Measurements from ENCODE around the gene GRM7. TPM values are rescaled to one million over a fixed set of nuclear protein-coding genes. Genes with fewer than 3 reads are reported as not detected.

GRM7 gene
- total and polyA plus RNA-seq, 2 of the 4 experiments (the other 2 are of a cell fraction): not detected

- 0% methylated on average over 1 of the region's 4 CpGs; no CpG with 5 or more reads in 1 of the 2 experiments for WGBS, 2 experiments (ENCODE audit: extremely low coverage in 2 of 2, insufficient read length in 1 of 2)
Measured at GRCh38 chr3:7630351-7630911, 769.5 kb downstream of the GRM7 start.

More at GRCh38 chr3:7630351-7630911, 769.5 kb downstream of the GRM7 start:
- no peaks in the 10 kb centered on the region for H3K27me3 ChIP-seq (ENCODE audit: control insufficient read depth, insufficient read depth, low read length)
- dilution Hi-C loops (cut with HindIII; ENCODE audit: low sequenced_read_pairs, unreplicated experiment): no loop called here
- no peak overlapping the region for H2BK15ac ChIP-seq (ENCODE audit: low read depth, low read length)
- in situ Hi-C loops (cut with MboI; ENCODE audit: low sequenced_read_pairs): no loop called here
- no peak overlapping the region for H3K27ac ChIP-seq (ENCODE audit: insufficient read depth, low read length)
- H3K4me3 ChIP-seq (ENCODE audit: insufficient read depth, low read depth, low read length): no peak overlapping the region
- ATAC-seq (ENCODE audit: low read depth): no peak
- H3K9me3 ChIP-seq (ENCODE audit: control insufficient read depth, insufficient read depth, low read length): peaks cover 13% of the 10 kb centered on the region
- H3K36me3 ChIP-seq (ENCODE audit: control insufficient read depth, insufficient read depth, low read length): no peaks in the 10 kb centered on the region
- H3K23ac ChIP-seq (ENCODE audit: low read depth, low read length): no peak overlapping the region
- no peak overlapping the region for H3K56ac ChIP-seq (ENCODE audit: extremely low read depth, insufficient read depth, low read length)
- ChIA-PET CTCF (no interaction called here), POLR2A (ENCODE audit: unreplicated experiment) (no interaction called here)
- H3K4me2 ChIP-seq (ENCODE audit: low read depth, low read length): no peak overlapping the region
- no peak overlapping the region for H2AK5ac ChIP-seq (ENCODE audit: low read depth, low read length)
- H3K4me1 ChIP-seq (ENCODE audit: control insufficient read depth, insufficient read depth, low read length): no peaks in the 10 kb centered on the region
- H3K18ac ChIP-seq (ENCODE audit: low read depth, low read length): no peak overlapping the region
- no peak overlapping the region for H2AK9ac ChIP-seq (replicated peaks; ENCODE audit: low read depth, low read length, poor library complexity)
- intact Hi-C loops (cut with micrococcal nuclease): no loop called here
- H4K20me1 ChIP-seq (ENCODE audit: insufficient read depth, low read length): no peaks in the 10 kb centered on the region
- no peak for DNase-seq
- no peak overlapping the region for H2BK20ac ChIP-seq (ENCODE audit: low read depth, low read length)
- H3K79me1 ChIP-seq (ENCODE audit: low read depth in 1 of 2, low read length in 2 of 2): no peaks in the 10 kb centered on the region
- H4K91ac ChIP-seq (ENCODE audit: insufficient read depth, low read depth, low read length): no peak overlapping the region
- no peak overlapping the region for H4K8ac ChIP-seq (ENCODE audit: low read depth in 2 of 2, low read length in 2 of 2)
- no peak overlapping the region for H4K5ac ChIP-seq (ENCODE audit: low read depth, low read length)
- no TSS peak for BruUV-seq (replicated peaks)
- no peak overlapping the region for H2BK5ac ChIP-seq (ENCODE audit: low read depth, low read length, poor library complexity, severe bottlenecking)
- no peak overlapping the region for H3K14ac ChIP-seq (replicated peaks; ENCODE audit: low read depth, low read length)
- no peak overlapping the region for H3K9ac ChIP-seq (ENCODE audit: low read depth, low read length)
- H3K9me1 ChIP-seq (ENCODE audit: insufficient read depth, low read length): no peaks in the 10 kb centered on the region
- no peak overlapping the region for H2BK120ac ChIP-seq (ENCODE audit: low read depth, low read length)
- TF ChIP-seq CTCF (conservative IDR thresholded peaks at IDR 0.05; ENCODE audit: low read depth, low read length): no peak
- no peak for TF ChIP-seq USF2 (IDR thresholded peaks at IDR 0.05; ENCODE audit: low read depth, low read length)
- no peak for TF ChIP-seq BHLHE40 (IDR thresholded peaks at IDR 0.05; ENCODE audit: low read depth, low read length)
- no peak for TF ChIP-seq ELK1 (IDR thresholded peaks at IDR 0.05; ENCODE audit: borderline replicate concordance, low read depth, low read length)
- no peak for TF ChIP-seq CEBPB (IDR thresholded peaks at IDR 0.05; ENCODE audit: low read depth, low read length)
- TF ChIP-seq RAD21 (IDR thresholded peaks at IDR 0.05; ENCODE audit: low read length): no peak
- no peak for TF ChIP-seq MAFK (IDR thresholded peaks at IDR 0.05; ENCODE audit: low read depth, low read length)
- TF ChIP-seq MAZ (IDR thresholded peaks at IDR 0.05; ENCODE audit: borderline replicate concordance, low read depth, low read length): no peak
- no peak for TF ChIP-seq RCOR1 (IDR thresholded peaks at IDR 0.05; ENCODE audit: insufficient replicate concordance, low read length)
- no peak for TF ChIP-seq RFX5 (IDR thresholded peaks at IDR 0.05; ENCODE audit: low read depth, low read length)
- TF ChIP-seq CHD1 (IDR thresholded peaks at IDR 0.05; ENCODE audit: low read depth, low read length): no peak
- TF ChIP-seq SMC3 (IDR thresholded peaks at IDR 0.05; ENCODE audit: low read depth, low read length): no peak
- no peak for TF ChIP-seq FOS (IDR thresholded peaks at IDR 0.05; ENCODE audit: low read depth, low read length)
- no peak overlapping the region for H3K4ac ChIP-seq (ENCODE audit: low read depth, low read length)
- no peak overlapping the region for H2AFZ ChIP-seq (replicated peaks; ENCODE audit: low read length, poor library complexity)

All from IMR-90 (cell line).